ENCODE measurements around the gene TBC1D12.

The TBC1D12 gene

GRCh38 chr10:94403380-94404213 lies 1.3 kb downstream of the TBC1D12 start:
- ChIA-PET CTCF (interaction anchor here (1.0 to 3.7 kb wide), 4 partner anchors 10 to 84 kb away, joined by 3 to 15 read pairs (median 4); partner anchors contain the start of gene NOC3L), POLR2A (interaction anchor here (1.3 kb wide), 1 partner anchor 45 kb away, joined by 4 read pairs; no protein-coding TSS in a partner anchor)
- no peak for DNase-seq (ENCODE audit: low read depth, low spot score)
- no peak for TF ChIP-seq CTCF (IDR thresholded peaks at IDR 0.05; ENCODE audit: insufficient read depth, low read length, missing control alignments)
- peak overlapping the region; percentile 81 for H3K4me3 ChIP-seq (ENCODE audit: low read depth, low read length)

GRCh38 chr10:94405406-94405805 lies 3.1 kb downstream of the TBC1D12 start:
- H3K4me3 ChIP-seq (ENCODE audit: low read depth, low read length) = no peak overlapping the region
- no peak for DNase-seq (ENCODE audit: low read depth, low spot score)
- ChIA-PET CTCF (interaction anchor here (0.8 to 3.7 kb wide), 2 partner anchors 11 to 39 kb away, joined by 3 to 15 read pairs; no protein-coding TSS in a partner anchor), POLR2A (no interaction called here)
- TF ChIP-seq CTCF (IDR thresholded peaks at IDR 0.05; ENCODE audit: insufficient read depth, low read length, missing control alignments) = no peak

GRCh38 chr10:94407668-94408067 lies 5.3 kb downstream of the TBC1D12 start:
- no peak for DNase-seq (ENCODE audit: low read depth, low spot score)
- TF ChIP-seq CTCF (IDR thresholded peaks at IDR 0.05; ENCODE audit: insufficient read depth, low read length, missing control alignments) = no peak
- CTCF ChIA-PET = interaction anchor here (0.9 to 2.2 kb wide), 4 partner anchors 11 to 45 kb away, joined by 3 to 12 read pairs (median 6); partner anchors contain the start of gene NOC3L
- H3K4me3 ChIP-seq (ENCODE audit: low read depth, low read length) = no peak overlapping the region
- POLR2A ChIA-PET = no interaction called here

GRCh38 chr10:94409021-94409657 lies 6.8 kb downstream of the TBC1D12 start:
- CTCF ChIA-PET = interaction anchor here (0.8 to 2.2 kb wide), 3 partner anchors 20 to 46 kb away, joined by 5 to 12 read pairs (median 8); partner anchors contain the start of gene NOC3L

GRCh38 chr10:94411304-94411703 lies 9.0 kb downstream of the TBC1D12 start:
- TF ChIP-seq CTCF (IDR thresholded peaks at IDR 0.05; ENCODE audit: insufficient read depth, low read length, missing control alignments) = no peak
- ChIA-PET POLR2A (no interaction called here), CTCF (interaction anchor here (0.8 to 3.0 kb wide), 9 partner anchors 10 to 91 kb away, joined by 3 to 14 read pairs (median 5); partner anchors contain the start of genes NOC3L and TBC1D12)
- H3K4me3 ChIP-seq (ENCODE audit: low read depth, low read length) = no peak overlapping the region
- no peak for DNase-seq (ENCODE audit: low read depth, low spot score)

More at GRCh38 chr10:94409021-94409657, 6.8 kb downstream of the TBC1D12 start:
- DNase-seq (ENCODE audit: low read depth, low spot score) = no peak
- H3K4me3 ChIP-seq (ENCODE audit: low read depth, low read length) = no peak overlapping the region
- POLR2A ChIA-PET = no interaction called here
- no peak for TF ChIP-seq CTCF (IDR thresholded peaks at IDR 0.05; ENCODE audit: insufficient read depth, low read length, missing control alignments)

- H3K4me3 ChIP-seq (ENCODE audit: low read depth, low read length) = no peak overlapping the region
- POLR2A ChIA-PET = no interaction called here
- peak; percentile 68 for DNase-seq (ENCODE audit: low read depth, low spot score)
- CTCF ChIA-PET = interaction anchor here (1.1 to 3.0 kb wide), 5 partner anchors 27 to 92 kb away, joined by 3 to 14 read pairs (median 5); partner anchors contain the start of gene NOC3L
- TF ChIP-seq CTCF (IDR thresholded peaks at IDR 0.05; ENCODE audit: insufficient read depth, low read length, missing control alignments) = no peak
These were observed 10.1 kb downstream of the TBC1D12 start for GRCh38 chr10:94412449-94412848.
